ENCODE data around the gene PTK7. TPM values are rescaled to one million over a fixed set of nuclear protein-coding genes. Genes with fewer than 3 reads are reported as not detected.

PTK7 gene
- total RNA-seq, 1 donor from 2014 or later, result 155 TPM

GRCh38 chr6:43147691-43148477 lies 71.8 kb downstream of the PTK7 start:
- H3K27me3 Mint-ChIP-seq, result no peaks in the 10 kb centered on the region
- H3K27ac Mint-ChIP-seq, result peak overlapping the region; percentile 84
- H3K4me1 Mint-ChIP-seq (ENCODE audit: unreplicated experiment), result peaks cover 13% of the 10 kb centered on the region
- TF ChIP-seq CTCF (conservative IDR thresholded peaks at IDR 0.05), result no peak
- no peak overlapping the region for H3K4me3 Mint-ChIP-seq
- no peak for DNase-seq (ENCODE audit: extremely low spot score, unreplicated experiment)
- peaks cover 10% of the 10 kb centered on the region for H3K36me3 Mint-ChIP-seq
- no peaks in the 10 kb centered on the region for H3K9me3 Mint-ChIP-seq

GRCh38 chr6:43149265-43149664 lies 73.2 kb downstream of the PTK7 start:
- Mint-ChIP-seq H3K9me3 (no peaks in the 10 kb centered on the region), H3K4me3 (no peak overlapping the region), H3K27ac (no peak overlapping the region), H3K36me3 (peaks cover 10% of the 10 kb centered on the region), H3K4me1 (ENCODE audit: unreplicated experiment) (peaks cover 3% of the 10 kb centered on the region), H3K27me3 (no peaks in the 10 kb centered on the region)
- no peak for DNase-seq (ENCODE audit: extremely low spot score, unreplicated experiment)
- no peak for TF ChIP-seq CTCF (conservative IDR thresholded peaks at IDR 0.05)

- Mint-ChIP-seq H3K9me3 (no peaks in the 10 kb centered on the region), H3K27ac (peak overlapping the region; percentile 67), H3K36me3 (peaks cover 10% of the 10 kb centered on the region), H3K4me3 (no peak overlapping the region), H3K4me1 (ENCODE audit: unreplicated experiment) (peaks cover 3% of the 10 kb centered on the region), H3K27me3 (no peaks in the 10 kb centered on the region)
- TF ChIP-seq CTCF (conservative IDR thresholded peaks at IDR 0.05), result no peak
- no peak for DNase-seq (ENCODE audit: extremely low spot score, unreplicated experiment)
These were observed 74.1 kb downstream of the PTK7 start for GRCh38 chr6:43150051-43150751.

- no peak for DNase-seq (ENCODE audit: extremely low spot score, unreplicated experiment)
- Mint-ChIP-seq H3K36me3 (no peaks in the 10 kb centered on the region), H3K27me3 (no peaks in the 10 kb centered on the region), H3K4me1 (ENCODE audit: unreplicated experiment) (no peaks in the 10 kb centered on the region), H3K27ac (no peak overlapping the region), H3K9me3 (no peaks in the 10 kb centered on the region), H3K4me3 (no peak overlapping the region)
- TF ChIP-seq CTCF (conservative IDR thresholded peaks at IDR 0.05), result no peak
These were observed 83.5 kb downstream of the PTK7 start for GRCh38 chr6:43159599-43159998.

GRCh38 chr6:43163899-43164298 lies 87.8 kb downstream of the PTK7 start:
- no peak for DNase-seq (ENCODE audit: extremely low spot score, unreplicated experiment)
- no peaks in the 10 kb centered on the region for H3K27me3 Mint-ChIP-seq
- H3K4me3 Mint-ChIP-seq, result no peak overlapping the region
- no peaks in the 10 kb centered on the region for H3K9me3 Mint-ChIP-seq
- peaks cover 7% of the 10 kb centered on the region for H3K4me1 Mint-ChIP-seq (ENCODE audit: unreplicated experiment)
- H3K27ac Mint-ChIP-seq, result no peak overlapping the region
- no peaks in the 10 kb centered on the region for H3K36me3 Mint-ChIP-seq
- no peak for TF ChIP-seq CTCF (conservative IDR thresholded peaks at IDR 0.05)
